Erythroblast (primary cell): ENCODE measurements around the gene PGM3.

Experiments used
- GATA1 ChIP-seq: IDR thresholded peaks from 2 replicates; pipeline ENCODE4 v1.6.1; 2011; ENCODE audit warnings: low read depth, mild to moderate bottlenecking, control low read depth, low read length, moderate library complexity
- POLR2A ChIP-seq: IDR thresholded peaks from 2 replicates; pipeline ENCODE4 v1.6.1; 2011; ENCODE audit warnings: mild to moderate bottlenecking, low read length

GRCh38 chr6:83231146-83231545 is 38.1 kb upstream of the PGM3 start:
- TF ChIP-seq POLR2A (no peak), GATA1 (no peak)
